CD4-positive, alpha-beta memory T cell (primary cell): ENCODE results near the gene SYNGR3. TPM values are rescaled to one million over a fixed set of nuclear protein-coding genes. Genes with fewer than 3 reads are reported as not detected.

Experiments used
- CTCF ChIA-PET: fragments of 350-600 bp; sonication (Branson Sonifier 250); formaldehyde crosslinking; loops from one replicate; lab custom pipeline; 2021; ENCODE audit warnings: inconsistent platforms; ENCODE audit not compliant: partially characterized antibody; lab: Charles Lee
- POLR2A ChIA-PET: fragments of 350-600 bp; sonication (Branson Sonifier 250); formaldehyde crosslinking; loops from one replicate; lab custom pipeline; 2021; ENCODE audit not compliant: partially characterized antibody; lab: Charles Lee
- DNase-seq, 5 donors: peaks; one replicate each; pipeline versions ENCODE4 v3.0.0 to v3.0.0-alpha.2; 2020 to 2022; ENCODE audit warnings: mixed read lengths in 1 of 5
- H3K27ac ChIP-seq: one replicate; pipeline ENCODE4 v1.7.0; 2013; ENCODE audit warnings: low read depth, low read length
- H3K27me3 ChIP-seq: 2 replicates; pipeline ENCODE4 v1.7.0; 2013; ENCODE audit warnings: mild to moderate bottlenecking, low read length, moderate library complexity; ENCODE audit not compliant: insufficient read depth
- H3K36me3 ChIP-seq: 2 replicates; pipeline ENCODE4 v1.7.0; 2013; ENCODE audit warnings: mild to moderate bottlenecking, low read length, moderate library complexity; ENCODE audit not compliant: insufficient read depth
- H3K4me1 ChIP-seq: 2 replicates; pipeline ENCODE4 v1.7.0; 2013; ENCODE audit warnings: mild to moderate bottlenecking, low read length, moderate library complexity; ENCODE audit not compliant: insufficient read depth
- H3K4me3 ChIP-seq, 2 donors: one replicate each; pipeline ENCODE4 v1.7.0; 2013; ENCODE audit warnings: low read length in 2 of 2, mild to moderate bottlenecking in 1 of 2
- H3K9me3 ChIP-seq, 2 donors: one replicate each; pipeline ENCODE4 v1.7.0; 2013; ENCODE audit warnings: low read length in 2 of 2, control low read depth in 1 of 2; ENCODE audit not compliant: control insufficient read depth in 1 of 2
- H3K27ac Mint-ChIP-seq, 7 donors: one replicate each; pipeline ENCODE4 v1.8.0; 2020 to 2021; ENCODE audit warnings: mixed read lengths in 7 of 7, mild to moderate bottlenecking in 6 of 7, inconsistent platforms in 3 of 7, moderate library complexity in 3 of 7
- H3K27me3 Mint-ChIP-seq, 2 donors: one replicate each; pipeline ENCODE4 v1.8.0; 2020 to 2021; ENCODE audit warnings: mixed read lengths in 2 of 2
- H3K36me3 Mint-ChIP-seq, 2 donors: one replicate each; pipeline ENCODE4 v1.8.0; 2020 to 2021; ENCODE audit warnings: mixed read lengths in 2 of 2, inconsistent platforms in 1 of 2, mild to moderate bottlenecking in 1 of 2
- H3K4me1 Mint-ChIP-seq, 4 donors: one replicate each; pipeline ENCODE4 v1.8.0; 2020 to 2021; ENCODE audit warnings: mixed read lengths in 4 of 4, mild to moderate bottlenecking in 1 of 4
- H3K4me3 Mint-ChIP-seq, 8 donors: one replicate each; pipeline ENCODE4 v1.8.0; 2020 to 2021; ENCODE audit warnings: mixed read lengths in 8 of 8, mild to moderate bottlenecking in 7 of 8, moderate library complexity in 6 of 8, inconsistent platforms in 3 of 8
- H3K9me3 Mint-ChIP-seq, 8 donors: one replicate each; pipeline ENCODE4 v1.8.0; 2020 to 2021; ENCODE audit warnings: mixed read lengths in 8 of 8, mild to moderate bottlenecking in 5 of 8, inconsistent platforms in 3 of 8, moderate library complexity in 1 of 8
- intact Hi-C: fragments of 100-400 bp; cut with micrococcal nuclease; formaldehyde crosslinking; loops from one replicate; pipeline ENCODE4 v1.15.1; 2023
- polyA plus RNA-seq, 2 donors: library from polyadenylated mRNA; unstranded; fragments of 300-500 nt; fragmentation: Illumina TruSeq; gene quantifications; one replicate each; pipeline ENCODE4 v1.2.3, GENCODE V29; 2021
- total RNA-seq, 2 experiments: library from RNA; stranded (reverse); gene quantifications; one replicate each; pipeline ENCODE4 v1.2.3, GENCODE V29; 2021

Gene SYNGR3
- total and polyA plus RNA-seq, 4 experiments from 2014 or later = 0.50 to 2.2 (median 1.6) TPM

DNA sequence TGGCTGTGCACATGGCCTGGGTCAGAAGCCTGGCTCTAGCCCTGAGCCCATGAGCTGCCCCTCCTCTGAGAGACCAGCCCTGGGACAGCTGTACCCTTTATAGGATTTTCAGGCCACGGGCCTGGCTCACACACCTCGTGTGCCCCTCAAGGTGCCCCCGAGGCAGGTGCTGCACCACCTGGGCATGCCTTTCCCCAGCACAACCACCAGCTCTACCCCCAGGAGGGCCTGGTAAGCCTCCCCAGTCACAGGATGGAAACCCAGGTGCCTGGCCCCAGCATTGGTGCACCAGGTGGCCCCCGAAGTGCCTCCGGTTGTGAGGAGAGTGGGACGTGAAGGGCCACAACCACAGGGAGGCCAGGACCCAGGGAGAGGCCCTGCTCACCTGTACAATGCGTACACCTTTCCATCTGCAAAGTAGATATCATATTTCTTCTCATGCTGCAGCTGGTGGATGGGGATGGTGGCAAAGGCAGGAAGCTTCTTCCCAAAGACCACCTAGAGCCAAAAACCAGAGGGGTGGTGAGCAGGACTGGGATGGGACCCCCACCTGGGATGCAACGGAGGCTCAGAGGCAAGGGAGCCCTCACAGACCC, 13.6 kb downstream of the SYNGR3 start:
- H3K4me1 ChIP-seq = peaks cover 33% of the 10 kb centered on the region
- ChIA-PET POLR2A (interaction anchor here (0.9 to 3.8 kb wide), 6 partner anchors 10 to 176 kb away, joined by 3 to 25 read pairs (median 5); partner anchors contain the start of genes FAHD1, HAGH, RPS2 and TBL3), CTCF (interaction anchor here (0.6 to 4.9 kb wide), 17 partner anchors 9 to 548 kb away, joined by 3 to 44 read pairs (median 7); partner anchors contain the start of genes GFER, RNF151 and TRAF7)
- H3K4me3 Mint-ChIP-seq = no peak overlapping the region
- H3K27me3 Mint-ChIP-seq = no peaks in the 10 kb centered on the region
- H3K9me3 ChIP-seq = no peaks in the 10 kb centered on the region
- no peak overlapping the region for H3K27ac ChIP-seq
- no peak overlapping the region for H3K27ac Mint-ChIP-seq
- no peaks in the 10 kb centered on the region for H3K9me3 Mint-ChIP-seq
- H3K36me3 Mint-ChIP-seq = peaks cover 6 to 13% of the 10 kb centered on the region in 2 donors
- H3K4me3 ChIP-seq = no peak overlapping the region
- H3K4me1 Mint-ChIP-seq = peaks cover 13 to 41% (median 22%) of the 10 kb centered on the region in 4 donors
- no peak for DNase-seq
- peaks cover 34% of the 10 kb centered on the region for H3K36me3 ChIP-seq
- no peaks in the 10 kb centered on the region for H3K27me3 ChIP-seq
- intact Hi-C loops = no loop called here

DNA sequence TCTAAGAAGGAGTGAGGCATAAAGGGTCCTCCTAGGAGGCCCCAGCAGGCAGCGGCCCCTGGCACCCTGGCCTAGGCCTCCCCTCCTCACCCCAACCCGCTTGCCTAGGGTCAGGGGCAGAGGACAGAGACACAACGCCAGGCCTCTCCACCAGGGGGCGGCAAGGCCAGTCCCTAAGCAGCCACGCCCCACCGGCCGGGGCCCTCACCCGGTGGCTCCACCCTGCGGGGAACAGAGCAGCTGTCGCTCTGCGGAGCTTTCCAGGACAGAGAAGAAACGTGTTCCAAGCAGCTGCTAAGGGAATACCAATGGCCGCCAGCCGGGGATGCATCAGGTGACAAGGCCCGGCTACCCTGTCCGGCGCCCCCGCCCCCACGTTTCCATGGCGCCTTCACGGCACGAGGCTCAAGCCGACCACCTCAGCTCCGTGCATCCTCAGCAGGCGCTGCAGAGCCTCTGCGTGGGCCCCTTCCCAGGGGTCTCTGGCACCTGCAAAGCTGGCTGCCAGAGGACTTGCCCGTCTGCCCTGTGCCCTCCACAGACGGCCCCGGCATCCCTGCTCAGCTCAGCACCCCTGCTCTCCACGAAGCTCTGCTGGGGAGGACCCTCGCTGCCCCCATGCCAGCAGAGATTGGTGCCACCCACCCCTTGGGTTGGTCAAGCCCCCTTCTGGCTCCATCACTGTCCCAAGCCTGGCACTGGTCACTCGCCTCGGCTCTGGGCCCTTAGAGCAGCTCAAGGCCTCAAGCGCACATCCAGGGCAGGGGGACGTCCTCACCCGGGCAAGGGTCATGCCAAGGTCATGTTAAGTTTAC, 14.3 kb downstream of the SYNGR3 start:
- Histone ChIP-seq H3K9me3 (no peaks in the 10 kb centered on the region), H3K36me3 (peaks cover 34% of the 10 kb centered on the region), H3K4me3 (no peak overlapping the region), H3K4me1 (peaks cover 40% of the 10 kb centered on the region), H3K27ac (no peak overlapping the region), H3K27me3 (no peaks in the 10 kb centered on the region)
- DNase-seq = peak; percentile 82 to 87 (median 83)
- no peaks in the 10 kb centered on the region for H3K27me3 Mint-ChIP-seq
- peaks cover 5 to 14% of the 10 kb centered on the region in 2 donors for H3K36me3 Mint-ChIP-seq
- intact Hi-C loops = no loop called here
- ChIA-PET CTCF (interaction anchor here (0.6 to 4.9 kb wide), 21 partner anchors 9 to 548 kb away, joined by 3 to 44 read pairs (median 6); partner anchors contain the start of genes GFER, RNF151 and TRAF7), POLR2A (interaction anchor here (0.9 to 3.8 kb wide), 8 partner anchors 10 to 177 kb away, joined by 3 to 25 read pairs (median 4); partner anchors contain the start of genes FAHD1, HAGH, NTHL1 and RPS2)
- no peaks in the 10 kb centered on the region for H3K9me3 Mint-ChIP-seq
- peaks cover 18 to 47% (median 27%) of the 10 kb centered on the region in 4 donors for H3K4me1 Mint-ChIP-seq
- no peak overlapping the region for H3K27ac Mint-ChIP-seq
- H3K4me3 Mint-ChIP-seq = peak overlapping the region in 1 of 8 donors; percentile 17

DNA sequence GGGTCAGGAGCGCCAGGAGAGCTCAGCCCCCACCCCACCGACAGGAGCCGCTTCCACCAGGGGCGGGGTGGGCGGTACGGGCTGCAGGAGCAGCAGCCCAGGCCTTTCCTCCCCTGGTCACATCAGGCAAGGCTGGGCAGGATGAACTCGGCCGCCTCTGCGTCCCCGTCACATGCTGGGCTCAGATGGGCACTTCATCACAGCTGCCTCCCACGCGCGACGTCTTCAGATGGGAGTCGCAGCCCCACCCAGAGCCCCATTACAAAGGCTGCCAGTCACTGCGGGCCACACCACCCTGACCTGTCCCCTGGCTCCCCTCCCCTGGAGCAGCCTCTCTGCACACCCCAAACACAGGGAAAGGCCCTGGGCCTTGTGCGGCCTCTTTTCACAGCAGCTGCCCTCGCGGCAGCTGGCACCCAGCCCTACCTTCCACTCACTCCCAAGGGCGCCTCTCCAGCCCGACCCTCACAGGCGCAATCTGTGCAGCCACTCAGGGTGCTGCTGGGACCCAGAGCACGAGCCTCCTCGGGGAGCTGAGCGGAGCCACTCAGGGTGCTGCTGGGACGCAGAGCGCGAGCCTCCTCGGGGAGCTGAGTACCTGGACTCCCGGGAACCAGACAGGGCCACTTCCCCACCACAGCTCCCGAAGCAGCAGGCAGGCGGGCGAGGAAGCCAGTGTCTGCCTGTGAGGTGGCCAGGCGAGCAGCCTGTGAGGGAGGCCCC, 15.2 kb downstream of the SYNGR3 start:
- CTCF ChIA-PET = interaction anchor here (0.6 to 4.9 kb wide), 15 partner anchors 8 to 150 kb away, joined by 3 to 44 read pairs (median 6); partner anchors contain the start of genes GFER and TRAF7
- H3K4me1 Mint-ChIP-seq = peaks cover 18 to 47% (median 28%) of the 10 kb centered on the region in 4 donors

DNA sequence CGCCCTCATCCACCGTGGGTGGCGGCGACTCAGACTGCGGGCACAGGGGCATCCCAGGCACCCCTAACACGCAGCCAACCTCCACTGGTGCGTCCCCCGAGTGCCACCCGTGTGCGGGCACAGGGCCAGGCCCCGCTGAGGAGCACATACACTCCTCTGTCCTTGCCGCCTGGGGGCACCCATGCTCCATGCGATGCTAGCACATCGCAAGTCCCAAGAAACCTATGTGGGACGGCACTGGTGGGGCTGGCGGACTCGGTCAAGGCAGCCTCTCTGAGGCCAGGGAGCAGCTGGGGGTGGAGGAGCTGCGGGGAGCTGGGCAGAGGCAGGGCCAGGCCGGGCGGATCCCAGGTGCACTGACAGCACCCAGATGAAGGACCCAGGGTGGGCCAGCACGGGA, 15.9 kb downstream of the SYNGR3 start:
- no peaks in the 10 kb centered on the region for H3K9me3 ChIP-seq
- H3K27ac ChIP-seq = no peak overlapping the region
- H3K27me3 ChIP-seq = no peaks in the 10 kb centered on the region
- CTCF ChIA-PET = interaction anchor here (0.6 to 4.9 kb wide), 3 partner anchors 53 to 142 kb away, joined by 3 to 44 read pairs (median 3); no protein-coding TSS in a partner anchor
- Mint-ChIP-seq H3K36me3 (peaks cover 5 to 17% of the 10 kb centered on the region in 2 donors), H3K9me3 (no peaks in the 10 kb centered on the region), H3K27me3 (no peaks in the 10 kb centered on the region), H3K27ac (peak overlapping the region in 1 of 7 donors; percentile 57), H3K4me1 (peaks cover 23 to 53% (median 34%) of the 10 kb centered on the region in 4 donors), H3K4me3 (no peak overlapping the region)
- H3K36me3 ChIP-seq = peaks cover 27% of the 10 kb centered on the region
- H3K4me3 ChIP-seq = no peak overlapping the region
- H3K4me1 ChIP-seq = peaks cover 50% of the 10 kb centered on the region
- POLR2A ChIA-PET = interaction anchor here (0.6 to 3.8 kb wide), 2 partner anchors 12 to 405 kb away, joined by 3 to 25 read pairs; no protein-coding TSS in a partner anchor
- no peak for DNase-seq
- intact Hi-C loops = loop anchor here (5.0 kb wide), 1 partner anchor 42 kb away; the partner anchor contains the start of genes NTHL1 and TSC2

More for the DNA sequence above, 15.2 kb downstream of the SYNGR3 start:
- H3K27ac ChIP-seq = no peak overlapping the region
- no peaks in the 10 kb centered on the region for H3K9me3 ChIP-seq
- Mint-ChIP-seq H3K27me3 (no peaks in the 10 kb centered on the region), H3K27ac (no peak overlapping the region), H3K4me3 (peak overlapping the region in 1 of 8 donors; percentile 36), H3K36me3 (peaks cover 5 to 14% of the 10 kb centered on the region in 2 donors), H3K9me3 (no peaks in the 10 kb centered on the region)
- POLR2A ChIA-PET = interaction anchor here (0.6 to 3.8 kb wide), 7 partner anchors 11 to 406 kb away, joined by 3 to 25 read pairs (median 5); partner anchors contain the start of genes NTHL1, RPS2, TBL3 and TRAF7
- H3K4me1 ChIP-seq = peaks cover 43% of the 10 kb centered on the region
- peaks cover 32% of the 10 kb centered on the region for H3K36me3 ChIP-seq
- no peaks in the 10 kb centered on the region for H3K27me3 ChIP-seq
- no peak for DNase-seq
- H3K4me3 ChIP-seq = no peak overlapping the region
- intact Hi-C loops = loop anchor here (5.0 kb wide), 1 partner anchor 42 kb away; the partner anchor contains the start of genes NTHL1 and TSC2

DNA sequence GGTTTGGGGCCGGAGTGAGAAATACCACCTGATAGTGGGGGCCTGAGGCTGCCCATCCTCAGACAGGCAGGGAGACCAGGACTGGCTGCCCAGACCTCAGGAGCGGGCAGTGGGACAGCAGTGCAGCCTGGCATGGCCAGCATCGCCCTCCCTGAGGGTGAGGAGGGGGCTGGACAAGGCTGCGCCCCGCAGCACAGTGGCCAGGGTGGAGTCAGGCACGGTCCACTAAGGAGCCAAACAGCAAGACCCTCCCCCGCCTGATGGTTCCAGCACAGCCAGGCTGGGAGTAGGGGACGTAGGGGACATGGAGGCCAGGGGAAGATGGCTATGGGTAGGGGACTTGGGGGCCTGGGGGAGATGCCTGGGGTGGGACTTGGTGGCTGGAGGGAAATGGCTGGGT, 16.5 kb downstream of the SYNGR3 start:
- intact Hi-C loops = loop anchor here (5.0 kb wide), 1 partner anchor 41 kb away; the partner anchor contains the start of genes NTHL1 and TSC2

More for the DNA sequence above, 16.5 kb downstream of the SYNGR3 start:
- no peak for DNase-seq
- H3K4me1 Mint-ChIP-seq = peaks cover 23 to 53% (median 34%) of the 10 kb centered on the region in 4 donors
- Histone ChIP-seq H3K36me3 (peaks cover 22% of the 10 kb centered on the region), H3K27ac (no peak overlapping the region), H3K9me3 (no peaks in the 10 kb centered on the region), H3K27me3 (no peaks in the 10 kb centered on the region), H3K4me3 (no peak overlapping the region), H3K4me1 (peaks cover 51% of the 10 kb centered on the region)
- CTCF ChIA-PET = interaction anchor here (4.9 kb wide), 1 partner anchor 134 kb away, joined by 44 read pairs; no protein-coding TSS in a partner anchor
- H3K36me3 Mint-ChIP-seq = peaks cover 0 to 13% of the 10 kb centered on the region in 2 donors
- H3K27me3 Mint-ChIP-seq = no peaks in the 10 kb centered on the region
- POLR2A ChIA-PET = interaction anchor here (3.8 kb wide), 1 partner anchor 13 kb away, joined by 25 read pairs; no protein-coding TSS in a partner anchor
- H3K27ac Mint-ChIP-seq = peak overlapping the region in 3 of 7 donors; percentile 38 to 57 (median 57)
- H3K4me3 Mint-ChIP-seq = peak overlapping the region in 1 of 8 donors; percentile 57
- H3K9me3 Mint-ChIP-seq = no peaks in the 10 kb centered on the region
